HG02571 (cell line): ENCODE data around the gene SLC46A2.

ENCODE experiments used
- ATAC-seq: cut with Tn5 transposase; IDR thresholded peaks from one replicate; pipeline ENCODE4 v1.9.1; 2021; ENCODE audit warnings: mild to moderate bottlenecking, moderate library complexity; ENCODE audit not compliant: unreplicated experiment

The SLC46A2 gene, protein sequence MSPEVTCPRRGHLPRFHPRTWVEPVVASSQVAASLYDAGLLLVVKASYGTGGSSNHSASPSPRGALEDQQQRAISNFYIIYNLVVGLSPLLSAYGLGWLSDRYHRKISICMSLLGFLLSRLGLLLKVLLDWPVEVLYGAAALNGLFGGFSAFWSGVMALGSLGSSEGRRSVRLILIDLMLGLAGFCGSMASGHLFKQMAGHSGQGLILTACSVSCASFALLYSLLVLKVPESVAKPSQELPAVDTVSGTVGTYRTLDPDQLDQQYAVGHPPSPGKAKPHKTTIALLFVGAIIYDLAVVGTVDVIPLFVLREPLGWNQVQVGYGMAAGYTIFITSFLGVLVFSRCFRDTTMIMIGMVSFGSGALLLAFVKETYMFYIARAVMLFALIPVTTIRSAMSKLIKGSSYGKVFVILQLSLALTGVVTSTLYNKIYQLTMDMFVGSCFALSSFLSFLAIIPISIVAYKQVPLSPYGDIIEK

DNA sequence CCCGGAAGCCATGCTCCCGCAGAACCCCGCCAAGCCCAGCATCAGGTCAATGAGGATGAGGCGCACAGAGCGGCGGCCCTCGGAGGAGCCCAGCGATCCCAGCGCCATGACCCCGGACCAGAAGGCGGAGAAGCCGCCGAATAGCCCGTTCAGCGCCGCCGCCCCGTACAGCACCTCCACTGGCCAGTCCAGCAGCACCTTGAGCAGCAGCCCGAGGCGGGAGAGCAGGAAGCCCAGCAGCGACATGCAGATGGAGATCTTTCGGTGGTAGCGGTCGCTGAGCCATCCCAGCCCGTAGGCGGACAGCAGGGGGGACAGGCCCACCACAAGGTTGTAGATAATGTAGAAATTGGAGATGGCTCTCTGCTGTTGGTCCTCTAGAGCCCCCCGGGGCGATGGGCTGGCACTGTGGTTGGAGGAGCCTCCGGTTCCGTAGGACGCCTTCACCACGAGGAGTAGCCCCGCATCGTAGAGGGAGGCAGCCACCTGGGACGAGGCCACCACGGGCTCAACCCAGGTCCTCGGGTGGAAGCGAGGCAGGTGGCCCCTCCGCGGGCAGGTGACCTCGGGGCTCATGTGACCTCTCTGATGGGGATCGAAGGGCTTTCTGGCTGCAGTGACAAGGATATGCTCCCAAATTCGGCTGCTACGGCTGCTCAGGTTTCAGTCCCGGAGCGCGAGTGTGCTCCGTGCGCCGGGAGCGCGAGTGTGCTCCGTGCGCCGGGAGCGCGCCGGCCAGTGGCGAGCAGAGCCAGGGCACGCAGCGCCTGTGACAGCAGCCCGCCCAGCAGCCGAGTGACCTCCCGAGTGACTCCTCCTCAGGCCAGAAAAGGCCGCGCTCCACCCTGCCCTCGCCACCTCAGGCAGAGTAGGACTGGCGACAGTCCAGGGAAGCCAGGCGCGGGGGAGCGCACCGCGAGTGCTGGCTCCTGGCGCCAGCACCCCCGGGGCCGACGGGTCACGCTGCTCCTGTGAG, at the start of gene SLC46A2:
Gene SLC46A2 (minus strand): TSS at position 771 of the 976 bp plus-strand sequence. CDS start 195 bp downstream, at position 576.
- ATAC-seq: no peak

DNA sequence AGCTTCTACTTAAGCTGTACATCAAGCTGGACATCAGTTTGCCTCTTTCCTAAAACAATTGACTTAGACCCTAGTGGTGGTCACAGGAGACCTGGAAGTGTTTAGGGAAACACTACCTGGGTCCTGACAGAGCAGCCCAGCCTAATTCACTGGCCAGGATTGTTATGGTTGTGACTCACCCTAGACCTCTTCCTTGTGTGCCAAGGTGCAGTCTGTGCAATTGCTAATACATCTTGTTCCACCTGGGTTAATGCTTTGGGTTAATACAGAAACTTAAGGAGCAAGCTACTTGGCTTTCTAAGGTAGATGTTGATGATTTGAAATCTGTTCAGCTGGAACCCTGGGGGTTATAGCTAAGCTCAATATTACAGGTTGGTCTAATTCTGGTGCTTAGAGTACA, 48.7 kb upstream of the SLC46A2 start:
- no peak for ATAC-seq

DNA sequence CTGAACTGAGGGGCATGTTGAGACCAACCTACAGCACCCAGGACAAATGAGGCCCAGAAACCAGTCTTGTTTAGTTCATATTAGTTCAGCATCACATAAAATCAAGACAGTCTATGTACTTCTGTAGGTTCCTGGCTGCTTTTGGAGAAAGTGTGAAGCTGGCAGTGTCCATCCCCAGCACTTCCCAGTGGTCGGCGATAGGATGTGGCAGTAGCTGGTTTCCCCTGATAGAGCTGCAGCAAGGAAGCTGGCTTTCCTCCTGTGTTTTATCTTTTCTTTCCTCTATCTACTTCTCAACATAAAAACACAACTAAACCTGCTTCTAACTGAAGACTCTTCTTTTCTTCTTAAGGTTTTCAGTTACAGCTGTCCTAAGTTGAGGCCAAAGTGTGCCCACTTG, 43.0 kb upstream of the SLC46A2 start:
- ATAC-seq: no peak

DNA sequence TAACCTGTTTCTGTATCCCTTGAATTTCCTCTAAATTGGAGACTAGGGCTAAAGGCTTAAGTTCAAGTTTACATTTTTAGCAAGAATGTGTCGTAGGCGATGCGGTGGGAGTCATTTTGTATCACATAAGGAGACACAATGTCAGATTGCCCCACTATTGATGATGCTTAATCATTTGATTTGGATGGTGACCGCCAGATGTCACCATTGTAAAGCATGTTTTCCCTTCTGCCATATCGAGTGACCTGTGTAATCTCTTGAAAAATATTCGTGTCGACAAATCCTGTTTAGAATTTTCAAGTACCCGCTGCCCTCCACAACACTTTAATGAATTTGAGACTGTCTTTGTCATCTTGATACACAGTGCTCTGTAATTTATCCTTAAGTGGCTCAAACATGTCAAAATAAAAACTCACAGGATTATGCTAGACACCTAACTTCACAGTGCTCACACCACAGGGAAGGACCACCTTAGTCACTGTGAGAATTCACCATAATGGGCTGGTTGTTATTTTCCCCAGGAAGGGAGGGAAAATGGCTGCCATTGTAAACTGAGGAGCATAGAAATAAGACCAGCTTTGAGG, 34.5 kb upstream of the SLC46A2 start:
- no peak for ATAC-seq

DNA sequence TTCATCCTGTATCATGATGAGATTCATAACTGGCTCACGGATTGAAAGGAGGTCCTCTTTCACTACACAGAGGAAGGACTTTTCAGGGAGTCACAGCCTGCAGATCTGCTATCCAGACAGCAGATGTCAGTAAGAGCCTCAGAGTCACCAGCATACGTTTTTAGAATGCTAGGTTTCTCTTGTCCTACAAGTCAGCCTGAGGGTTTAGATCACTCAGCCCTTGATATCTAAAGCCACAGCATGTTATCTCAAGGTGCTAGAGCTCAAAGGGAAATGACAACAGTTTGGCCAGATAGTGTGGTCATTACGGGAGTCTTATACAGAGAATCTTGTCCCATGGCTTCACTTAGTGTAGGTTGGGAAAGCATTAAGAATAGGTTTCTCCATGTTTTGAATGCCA, 30.9 kb upstream of the SLC46A2 start:
- ATAC-seq: no peak

DNA sequence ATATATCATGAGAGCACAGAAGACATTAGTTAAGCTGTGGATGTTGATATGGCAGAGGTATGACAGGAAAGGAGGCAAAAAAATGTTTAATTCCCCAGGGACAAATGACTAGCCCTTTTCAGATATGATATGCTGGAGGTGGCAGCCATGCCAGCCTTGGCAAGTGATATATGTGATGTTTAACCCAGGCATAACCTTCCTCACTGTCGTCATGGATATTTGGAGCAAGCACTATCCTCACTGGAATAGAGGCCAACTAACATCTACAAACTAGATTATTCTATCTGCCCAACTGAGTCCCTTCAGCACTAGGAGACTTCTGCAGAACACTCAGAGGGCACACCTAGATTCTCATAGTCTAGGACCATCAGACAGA, 27.3 kb upstream of the SLC46A2 start:
- no peak for ATAC-seq

DNA sequence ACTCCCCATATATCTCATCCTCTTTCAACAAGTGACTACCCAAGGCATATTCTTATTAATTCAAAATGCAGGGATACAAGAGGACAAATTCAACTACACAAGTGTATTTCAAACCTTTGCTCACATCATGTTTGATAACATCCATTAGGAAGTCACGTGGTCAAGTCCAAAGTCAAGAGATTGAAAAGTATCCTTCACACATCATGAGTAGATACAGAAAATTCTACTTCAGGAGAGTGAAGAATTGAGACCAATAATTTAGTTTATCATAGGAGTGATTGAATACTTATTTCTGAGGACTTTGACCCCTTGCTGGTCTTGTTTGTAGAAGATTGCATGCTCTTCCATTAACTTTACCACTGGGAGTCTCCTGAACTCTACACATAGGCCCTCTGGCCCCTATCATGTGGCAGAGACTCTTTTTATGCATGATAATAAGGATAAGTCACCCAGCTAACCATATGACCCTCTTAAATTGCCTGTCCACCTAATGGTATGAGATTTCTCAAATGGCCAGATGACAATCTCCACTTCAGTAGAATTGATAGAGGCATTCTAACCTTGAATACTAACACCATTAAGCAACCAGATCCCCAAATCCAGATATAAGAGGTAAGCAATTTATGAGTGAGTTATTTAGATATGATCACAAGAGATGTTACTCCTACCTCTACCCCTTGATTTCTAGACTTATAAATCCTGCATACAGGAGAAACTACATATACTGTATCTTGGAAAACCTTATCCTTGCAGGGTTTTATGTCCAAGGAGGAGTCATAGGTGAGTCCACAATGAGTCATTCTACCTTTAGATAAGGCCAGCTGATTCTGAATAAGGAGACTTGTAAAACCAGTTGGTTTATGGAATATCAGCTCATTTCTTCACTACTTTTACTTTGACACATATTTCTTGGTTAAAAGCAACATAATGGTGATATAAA, 26.6 kb upstream of the SLC46A2 start:
- ATAC-seq: no peak

DNA sequence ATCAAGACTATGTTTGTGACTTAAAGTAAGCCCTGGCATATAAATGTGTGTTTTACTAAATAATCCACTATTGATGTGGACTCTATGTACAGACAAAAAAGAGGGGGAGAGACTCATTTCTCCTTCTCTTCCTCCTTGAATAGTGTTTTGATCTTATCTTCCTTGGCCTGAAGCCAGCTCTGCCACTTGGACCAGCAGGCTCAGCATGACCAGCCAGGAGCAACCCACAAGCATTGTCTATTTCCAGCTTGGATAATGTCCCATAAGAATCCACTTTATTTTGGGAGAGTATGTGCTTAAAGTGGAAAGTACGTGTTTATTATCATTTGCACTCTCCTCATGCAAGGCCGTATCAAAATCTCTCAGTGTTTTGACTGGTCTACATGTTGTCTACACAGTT, 23.8 kb upstream of the SLC46A2 start:
- ATAC-seq: no peak

DNA sequence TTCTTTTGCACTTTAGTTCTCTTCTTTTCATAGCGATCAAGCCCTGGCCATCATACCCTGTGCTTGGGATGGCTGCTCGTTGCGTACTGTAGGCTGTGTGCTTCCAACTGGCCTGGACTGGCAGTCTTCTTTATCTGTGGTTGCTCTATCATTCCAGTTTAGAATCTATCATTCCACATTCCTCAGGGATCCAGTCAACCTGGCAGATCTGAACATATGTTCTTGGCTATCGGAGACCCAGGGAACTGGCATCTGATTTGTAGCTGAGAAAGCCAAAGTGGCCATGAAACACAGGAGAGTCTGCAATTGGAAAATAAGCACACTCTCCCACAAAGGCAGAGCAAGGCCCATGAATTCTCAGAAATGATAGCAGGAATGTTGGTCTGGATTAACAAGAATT, 22.6 kb upstream of the SLC46A2 start:
- ATAC-seq: no peak

DNA sequence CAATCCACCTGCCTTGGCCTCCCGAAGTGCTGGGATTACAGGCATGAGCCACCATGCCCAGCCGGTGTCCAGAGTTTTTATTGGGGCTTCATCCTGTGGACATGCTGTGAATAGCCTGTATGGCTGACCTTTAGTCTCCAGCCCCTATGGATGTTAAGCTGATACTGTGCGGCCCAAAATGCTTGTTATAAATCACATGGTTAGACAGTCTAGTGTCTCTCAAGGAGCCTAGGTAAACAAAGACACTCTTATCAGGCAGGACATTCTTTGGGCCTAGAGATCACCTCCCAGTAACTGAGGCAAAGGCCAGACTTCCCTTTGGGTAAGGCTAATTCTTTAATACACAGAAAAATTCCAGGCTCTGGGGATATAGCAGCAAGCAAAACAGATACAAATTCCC, 22.0 kb upstream of the SLC46A2 start:
- ATAC-seq: no peak

DNA sequence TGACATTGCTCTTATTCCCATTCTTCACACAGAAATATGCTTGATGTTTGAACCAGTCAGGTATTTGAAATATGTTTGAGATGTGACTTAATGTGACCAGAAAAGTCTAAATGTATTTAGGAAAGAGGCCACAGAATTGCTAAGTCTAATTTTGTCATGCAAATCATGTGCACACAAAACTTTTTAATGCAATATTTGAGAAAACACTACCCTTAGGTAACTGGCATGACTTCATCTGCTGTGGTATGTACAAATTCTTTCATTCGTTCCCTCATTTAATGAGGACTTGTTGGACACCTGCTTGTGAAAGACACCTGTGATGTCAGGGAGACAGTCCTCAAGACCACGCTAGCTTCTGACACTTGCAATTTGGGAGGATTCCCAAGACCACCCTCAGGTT, 21.1 kb upstream of the SLC46A2 start:
- no peak for ATAC-seq

DNA sequence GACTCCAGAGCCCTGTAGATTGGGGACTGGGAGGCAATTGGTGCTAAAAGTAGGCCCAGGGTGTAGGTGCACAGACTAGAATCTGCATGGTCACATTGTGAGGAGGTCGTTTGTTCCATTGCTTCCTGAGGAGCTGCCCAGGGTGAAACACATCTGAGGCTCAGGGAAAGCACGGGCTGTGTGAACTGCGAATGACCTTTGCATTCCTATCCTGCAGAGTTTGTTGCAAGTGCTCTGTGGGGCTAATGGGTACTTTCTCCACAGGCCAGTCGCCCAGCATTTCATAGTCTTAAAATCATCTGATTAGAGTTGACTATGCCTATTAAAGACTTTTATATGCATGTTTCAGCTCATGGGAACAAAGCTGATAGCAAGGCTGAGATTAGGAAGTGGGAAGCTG, 14.4 kb upstream of the SLC46A2 start:
- ATAC-seq: no peak

DNA sequence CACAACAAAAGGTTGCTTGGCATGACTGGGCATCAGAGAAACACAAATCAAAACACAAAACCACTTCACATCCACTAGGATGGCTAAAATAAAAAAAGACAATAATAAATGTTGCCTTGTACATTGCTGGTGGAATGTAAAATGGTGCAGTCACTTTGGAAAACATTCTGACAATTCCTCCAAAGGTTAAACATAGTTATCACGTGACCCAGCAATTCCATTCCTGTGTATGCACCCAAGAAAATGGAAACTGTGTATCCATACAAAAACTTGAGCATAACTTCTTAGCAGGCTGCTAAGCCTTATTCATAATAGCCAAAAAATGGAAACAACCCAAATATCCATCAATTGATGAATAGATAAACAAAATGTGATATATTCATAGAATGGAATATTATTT, 10.2 kb upstream of the SLC46A2 start:
- ATAC-seq: no peak

DNA sequence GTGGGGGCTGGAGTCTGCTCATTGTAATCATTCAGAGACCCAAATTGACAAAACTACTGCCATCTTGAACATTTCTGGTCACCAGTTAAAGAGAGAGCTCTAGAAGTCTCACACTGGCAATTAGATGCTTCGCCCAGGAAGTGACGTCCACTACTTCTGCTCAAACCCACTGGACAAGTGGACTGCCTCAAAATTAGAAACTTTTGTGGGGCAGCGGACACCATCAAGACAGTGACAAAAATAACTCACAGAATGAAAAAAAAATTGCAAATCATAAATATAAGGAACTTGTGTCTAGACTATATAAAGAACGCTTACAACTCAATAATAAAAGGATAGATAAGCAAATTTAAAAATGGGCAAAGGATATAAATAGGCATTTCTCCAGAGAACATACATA, 9.8 kb upstream of the SLC46A2 start:
- ATAC-seq: no peak

DNA sequence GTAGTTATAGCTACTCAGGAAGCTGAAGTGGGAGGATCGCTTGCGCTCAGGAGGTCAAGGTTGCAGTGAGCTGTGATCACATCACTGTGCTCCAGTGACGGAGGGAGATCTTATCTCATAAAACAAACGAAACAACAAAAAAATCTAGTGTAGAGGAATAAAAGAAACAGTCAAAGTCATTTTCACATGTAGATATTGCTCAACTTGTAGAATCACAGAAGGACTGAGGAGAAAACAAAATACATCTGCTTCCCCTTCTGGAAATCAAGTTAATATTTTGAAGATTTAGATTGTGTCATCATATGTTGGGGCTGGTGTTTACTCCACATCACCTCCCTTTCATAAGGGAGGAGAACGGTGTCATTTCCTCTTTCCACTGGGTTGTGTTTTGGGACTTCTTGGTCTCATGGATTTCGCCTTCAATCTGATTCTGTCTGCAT, 8.2 kb upstream of the SLC46A2 start:
- no peak for ATAC-seq

DNA sequence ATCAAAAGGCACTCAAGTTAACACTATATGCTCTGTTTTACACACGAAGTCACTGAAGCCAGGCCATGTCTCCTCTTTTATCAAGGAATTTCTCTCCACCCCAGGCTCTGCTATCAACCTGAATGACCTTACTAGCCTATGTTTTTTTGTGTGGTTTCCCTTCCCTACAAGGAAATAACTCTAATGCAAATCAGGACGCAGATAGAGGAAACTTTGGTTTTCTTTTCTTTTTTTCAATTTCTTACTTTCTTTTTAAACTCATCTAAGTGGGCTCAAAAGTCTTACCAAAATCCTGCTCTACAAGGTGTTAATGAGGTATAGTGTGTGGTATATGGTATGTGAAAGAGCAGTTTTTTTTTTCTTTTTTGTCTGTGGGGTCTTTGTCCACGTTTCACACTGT, 5.5 kb upstream of the SLC46A2 start:
- no peak for ATAC-seq

DNA sequence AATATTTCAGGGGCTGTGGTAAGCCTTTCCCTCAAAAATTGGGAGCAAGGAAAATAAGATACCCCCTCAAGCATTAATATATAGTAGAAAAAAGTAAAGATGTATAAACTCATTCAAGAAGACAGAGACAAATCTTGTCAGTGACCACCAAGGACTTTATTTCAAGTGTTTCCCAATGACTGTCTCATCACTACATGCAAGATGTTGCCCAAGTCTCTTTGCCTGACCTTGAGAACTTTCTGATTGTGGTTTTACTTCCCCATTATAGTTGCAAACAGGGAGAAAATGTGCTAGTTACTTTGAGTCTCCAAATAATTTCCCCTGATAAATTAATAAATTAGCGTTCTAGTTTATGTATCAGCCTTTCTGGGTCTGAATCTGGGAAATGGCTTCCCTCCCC, 4.0 kb upstream of the SLC46A2 start:
- ATAC-seq: no peak

DNA sequence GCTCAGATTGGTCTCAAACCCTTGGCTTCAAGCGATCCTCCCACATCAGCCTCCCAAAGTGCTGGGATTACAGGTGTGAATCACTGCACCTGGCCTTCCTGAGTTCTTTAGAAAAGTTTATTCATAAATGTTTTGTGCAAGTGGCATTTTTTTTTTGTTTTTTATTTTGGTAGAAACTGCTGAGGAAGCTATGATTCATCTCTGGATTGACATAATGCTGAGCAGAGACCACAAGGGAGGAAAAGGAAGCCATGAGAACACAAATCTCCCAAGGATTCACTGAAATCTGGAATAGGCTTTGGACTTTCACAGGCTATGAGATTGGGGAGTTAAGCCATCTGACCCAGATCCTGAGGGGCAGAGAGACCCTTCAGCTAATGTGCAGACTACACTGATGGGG, 3.4 kb upstream of the SLC46A2 start:
- no peak for ATAC-seq

DNA sequence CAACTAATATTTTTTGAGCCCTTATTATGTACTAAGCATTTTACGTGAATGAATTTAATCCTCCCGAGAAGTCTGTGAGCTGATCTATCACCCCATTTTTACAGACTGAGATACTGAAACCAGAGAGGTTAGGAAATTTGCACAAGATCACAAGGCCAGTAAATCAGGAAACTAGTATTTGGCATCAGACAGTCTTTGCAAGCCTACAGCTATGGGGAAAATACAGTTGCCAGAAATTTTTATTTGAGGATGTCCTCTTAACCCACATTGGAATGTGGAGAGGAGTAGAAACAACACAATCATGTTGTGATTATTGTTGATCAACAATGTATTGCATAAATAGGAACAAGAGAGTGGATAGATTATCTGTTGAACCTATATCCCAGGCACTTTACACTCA, 2.3 kb upstream of the SLC46A2 start:
- no peak for ATAC-seq

DNA sequence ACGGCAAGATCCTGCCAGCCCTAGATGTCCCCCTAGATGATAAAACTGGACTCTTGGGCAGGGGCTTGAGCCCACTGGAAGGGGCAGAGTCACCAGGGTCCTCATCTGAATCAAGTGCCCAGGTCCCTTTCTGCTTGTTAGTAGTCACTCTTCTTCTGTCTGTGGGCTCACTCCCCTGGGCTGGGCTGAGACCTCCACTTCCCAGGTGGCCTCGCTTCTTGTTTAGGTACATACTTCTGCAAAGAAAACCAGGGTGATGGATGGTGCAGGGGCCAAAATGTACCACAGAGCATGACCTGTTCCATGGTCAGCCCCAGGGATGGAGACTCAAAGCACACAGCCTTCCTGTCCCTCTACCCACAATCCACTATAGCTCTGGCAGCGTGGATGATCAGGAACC, 845 bp upstream of the SLC46A2 start:
- ATAC-seq: no peak
